A549 (cell line): Measurements from ENCODE around the gene SH3PXD2A. TPM values are rescaled to one million over a fixed set of nuclear protein-coding genes. Genes with fewer than 3 reads are reported as not detected.
"Not testable (repeated sequence)": the region's sequence is repeated elsewhere in the genome, so short reads cannot be mapped to it uniquely, and the experiment has no call there.

Experiments
- ATAC-seq, 2 experiments: fragments of 200-7000 bp in 1 of 2; fragments of >200 bp in 1 of 2; cut with Nextera tagmentation in 1 of 2; cut with Tn5 transposase in 1 of 2; 3 replicates each; pipeline versions ENCODE4 v1.8.0 to v1.9.1; 2018 to 2020; ENCODE audit warnings: mild to moderate bottlenecking in 1 of 2, moderate library complexity in 1 of 2
- CTCF ChIA-PET: fragments of 300-600 bp; sonication (Branson Sonifier 250); formaldehyde crosslinking; extraction: SDS; loops from one replicate; lab custom pipeline; 2021; ENCODE audit warnings: antibody characterized with exemption, inconsistent platforms; lab: Yijun Ruan, JAX
- POLR2A ChIA-PET: fragments of 350-600 bp; formaldehyde crosslinking; extraction: SDS; loops from one replicate; lab custom pipeline; 2021; ENCODE audit warnings: antibody characterized with exemption, inconsistent platforms; lab: Yijun Ruan, JAX
- DNase-seq, 2 experiments: peaks; one replicate each; pipeline versions ENCODE4 v3.0.0 to v3.0.0-alpha.2; 2011 to 2016; ENCODE audit warnings: low read depth in 1 of 2, low spot score in 1 of 2
- FAIRE-seq: peaks from 2 replicates; lab custom pipeline; 2011; peaks lifted over from hg19 to GRCh38; lab: Jason Lieb, UNC
- H3K27ac ChIP-seq, 2 experiments: fragments of >200 bp; sonication (Bioruptor Twin); formaldehyde crosslinking; 3 replicates each; pipeline ENCODE4 v1.5.1; 2016 to 2017
- H3K4me1 ChIP-seq: fragments of >200 bp; sonication (Bioruptor Twin); formaldehyde crosslinking; 3 replicates; pipeline ENCODE4 v1.6.1; 2016
- H3K4me2 ChIP-seq: fragments of >200 bp; sonication (Bioruptor Twin); formaldehyde crosslinking; 3 replicates; pipeline ENCODE4 v1.6.1; 2016
- H3K4me3 ChIP-seq: fragments of >200 bp; sonication (Bioruptor Twin); formaldehyde crosslinking; 3 replicates; pipeline ENCODE4 v1.5.1; 2016
- H3K9me3 ChIP-seq: fragments of >200 bp; sonication (Bioruptor Twin); formaldehyde crosslinking; 3 replicates; pipeline ENCODE4 v1.6.1; 2016
- BHLHE40 ChIP-seq: IDR thresholded peaks from 2 replicates; pipeline ENCODE4 v1.6.1; 2012; ENCODE audit warnings: low read depth, low read length, inconsistent platforms
- EHMT2 ChIP-seq: fragments of 200-600 bp; sonication (generic); IDR thresholded peaks from 2 replicates; pipeline ENCODE4 v1.6.1; 2016; ENCODE audit warnings: antibody characterized with exemption, low read depth, mild to moderate bottlenecking, moderate library complexity
- ESRRA ChIP-seq: fragments of 150-350 bp; IDR thresholded peaks from 2 replicates; pipeline ENCODE4 v1.6.1; 2014; ENCODE audit warnings: mild to moderate bottlenecking, low read length, borderline replicate concordance
- FOSB ChIP-seq: fragments of 250-450 bp; sonication (Bioruptor Pico); IDR thresholded peaks from 2 replicates; pipeline ENCODE4 v1.5.0; 2020; ENCODE audit warnings: mild to moderate bottlenecking, moderate library complexity
- FOSL2 ChIP-seq, 2 experiments: fragments of 450-650 bp in 1 of 2; fragments of >200 bp in 1 of 2; sonication (Bioruptor Twin) in 1 of 2; formaldehyde crosslinking; IDR thresholded peaks; 2 replicates each; pipeline versions ENCODE4 v1.5.0 to v1.6.1; 2016 to 2020; ENCODE audit warnings: mild to moderate bottlenecking in 1 of 2, moderate library complexity in 1 of 2
- GATA3 ChIP-seq: IDR thresholded peaks from 2 replicates; pipeline ENCODE4 v1.6.1; 2012; ENCODE audit warnings: borderline replicate concordance
- HDAC2 ChIP-seq: fragments of 200-600 bp; sonication (generic); IDR thresholded peaks from 2 replicates; pipeline ENCODE4 v1.6.1; 2016
- HOXB5 ChIP-seq: fragments of 250-450 bp; sonication (Bioruptor Pico); IDR thresholded peaks from 2 replicates; pipeline ENCODE4 v1.5.0; 2020; ENCODE audit warnings: mild to moderate bottlenecking, moderate library complexity
- JUNB ChIP-seq: fragments of >200 bp; sonication (Bioruptor Twin); formaldehyde crosslinking; IDR thresholded peaks from 2 replicates; pipeline ENCODE4 v1.6.1; 2016
- KDM5A ChIP-seq: fragments of 200-600 bp; sonication (generic); IDR thresholded peaks from 2 replicates; pipeline ENCODE4 v1.6.1; 2016; ENCODE audit warnings: antibody characterized with exemption, mild to moderate bottlenecking
- MAZ ChIP-seq: fragments of 150-350 bp; IDR thresholded peaks from 2 replicates; pipeline ENCODE4 v1.6.1; 2014; ENCODE audit warnings: antibody characterized with exemption, low read depth, low read length, borderline replicate concordance
- NFE2L2 ChIP-seq: fragments of 150-350 bp; conservative IDR thresholded peaks from 2 replicates; pipeline ENCODE4 v1.6.1; 2014; ENCODE audit warnings: low read length
- NR3C1 ChIP-seq: fragments of >200 bp; sonication (Bioruptor Twin); formaldehyde crosslinking; IDR thresholded peaks from 3 replicates; pipeline ENCODE4 v1.6.1; 2017
- PHF8 ChIP-seq: fragments of 200-600 bp; sonication (generic); IDR thresholded peaks from 2 replicates; pipeline ENCODE4 v1.6.1; 2016; ENCODE audit warnings: low read depth, mild to moderate bottlenecking, antibody characterized with exemption, moderate library complexity, borderline replicate concordance
- RCOR1 ChIP-seq: fragments of 150-350 bp; IDR thresholded peaks from 2 replicates; pipeline ENCODE4 v1.6.1; 2014; ENCODE audit warnings: antibody characterized with exemption, low read length, low read depth
- RNF2 ChIP-seq: fragments of 200-600 bp; sonication (generic); IDR thresholded peaks from 2 replicates; pipeline ENCODE4 v1.6.1; 2016; ENCODE audit warnings: low read depth, mild to moderate bottlenecking, antibody characterized with exemption, moderate library complexity, borderline replicate concordance
- SMC3 ChIP-seq: fragments of >200 bp; sonication (Bioruptor Twin); formaldehyde crosslinking; IDR thresholded peaks from 3 replicates; pipeline ENCODE4 v1.6.1; 2018; ENCODE audit warnings: inconsistent platforms
- SREBF2 ChIP-seq: fragments of 450-650 bp; IDR thresholded peaks from 2 replicates; pipeline ENCODE4 v1.6.1; 2014; ENCODE audit warnings: mild to moderate bottlenecking, moderate library complexity
- TFCP2L1 ChIP-seq: fragments of 250-450 bp; sonication (Bioruptor Pico); IDR thresholded peaks from 2 replicates; pipeline ENCODE4 v1.5.0; 2021; ENCODE audit warnings: mild to moderate bottlenecking
- TP53 ChIP-seq: fragments of 250-450 bp; sonication (Bioruptor Pico); IDR thresholded peaks from 2 replicates; pipeline ENCODE4 v1.5.0; 2021; ENCODE audit warnings: mild to moderate bottlenecking, moderate library complexity
- WGBS: methylation state at CpG from one replicate; pipeline ENCODE4 v1.1.6; 2017; ENCODE audit errors: missing lambda C conversion rate; 5-methylcytosine and 5-hydroxymethylcytosine counted together
- polyA plus RNA-seq, 4 experiments: library from polyadenylated mRNA; depleted of rRNA in 3 of 4; stranded (reverse); fragments of >200 nt; fragmentation: RNase III in 1 of 4; extraction: RNeasy Plus Mini Kit Qiagen cat#74134 plus additional on column Dnase treatment in 1 of 4; gene quantifications; 2 replicates in 3 of 4; 3 replicates in 1 of 4; pipeline ENCODE4 v1.2.3, GENCODE V29; 2011 to 2017
- TF ChIP-seq, protein P1 (sequence below): IDR thresholded peaks from 2 replicates; pipeline ENCODE4 v1.6.1; 2012
- TF ChIP-seq, protein P2 (sequence below): fragments of 450-650 bp; IDR thresholded peaks from 2 replicates; pipeline ENCODE4 v1.6.1; 2014; ENCODE audit warnings: antibody characterized with exemption
- TF ChIP-seq, protein P3 (sequence below): fragments of 250-450 bp; sonication (Bioruptor Pico); IDR thresholded peaks from 2 replicates; pipeline ENCODE4 v1.5.0; 2020; ENCODE audit warnings: low read depth, mild to moderate bottlenecking, moderate library complexity
- TF ChIP-seq, protein P4 (sequence below): fragments of 250-450 bp; sonication (Bioruptor Pico); IDR thresholded peaks from 2 replicates; pipeline ENCODE4 v1.5.0; 2021; ENCODE audit warnings: mild to moderate bottlenecking, moderate library complexity, borderline replicate concordance

SH3PXD2A gene
- polyA plus RNA-seq, 2 of the 4 experiments (the other 2 are of a cell fraction), result 2.4 to 3.9 TPM

DNA sequence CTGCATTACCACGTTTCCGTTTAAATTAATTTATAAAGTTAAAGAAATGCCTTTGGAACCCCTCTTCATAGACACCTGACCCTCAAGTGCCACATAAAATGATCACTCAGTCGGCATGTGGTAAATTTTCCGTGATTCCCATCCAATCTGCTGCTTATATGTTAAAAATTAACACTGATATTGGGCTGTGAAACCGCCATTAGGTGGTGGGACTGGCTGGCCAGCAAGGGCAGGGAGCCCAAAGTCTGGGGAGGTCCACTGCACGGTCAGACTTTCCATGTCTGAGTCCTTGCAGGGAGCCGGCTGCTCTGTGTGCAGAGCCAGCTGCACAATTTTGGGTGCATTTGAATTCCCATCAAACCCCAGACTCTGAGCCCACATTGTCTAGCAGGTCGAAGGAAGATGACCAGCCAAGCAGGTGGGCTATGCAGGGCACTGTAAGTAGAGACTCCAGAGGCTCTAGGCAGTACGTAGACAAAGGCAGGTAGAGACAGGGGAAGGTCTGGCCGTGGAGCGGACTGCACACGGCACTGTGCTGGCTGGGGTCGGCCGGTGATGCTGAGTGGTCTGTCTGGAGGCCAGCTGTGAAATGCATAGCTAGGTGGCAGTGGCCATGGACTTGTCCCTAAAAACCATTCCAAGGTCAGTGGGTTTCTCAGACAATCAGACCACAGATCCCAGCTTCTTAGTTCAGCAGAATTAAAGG is 122.9 kb downstream of the SH3PXD2A start (continued):
- TF ChIP-seq KDM5A (no peak), JUNB (no peak)
- TF ChIP-seq, all 56 proteins: peak for 0

DNA sequence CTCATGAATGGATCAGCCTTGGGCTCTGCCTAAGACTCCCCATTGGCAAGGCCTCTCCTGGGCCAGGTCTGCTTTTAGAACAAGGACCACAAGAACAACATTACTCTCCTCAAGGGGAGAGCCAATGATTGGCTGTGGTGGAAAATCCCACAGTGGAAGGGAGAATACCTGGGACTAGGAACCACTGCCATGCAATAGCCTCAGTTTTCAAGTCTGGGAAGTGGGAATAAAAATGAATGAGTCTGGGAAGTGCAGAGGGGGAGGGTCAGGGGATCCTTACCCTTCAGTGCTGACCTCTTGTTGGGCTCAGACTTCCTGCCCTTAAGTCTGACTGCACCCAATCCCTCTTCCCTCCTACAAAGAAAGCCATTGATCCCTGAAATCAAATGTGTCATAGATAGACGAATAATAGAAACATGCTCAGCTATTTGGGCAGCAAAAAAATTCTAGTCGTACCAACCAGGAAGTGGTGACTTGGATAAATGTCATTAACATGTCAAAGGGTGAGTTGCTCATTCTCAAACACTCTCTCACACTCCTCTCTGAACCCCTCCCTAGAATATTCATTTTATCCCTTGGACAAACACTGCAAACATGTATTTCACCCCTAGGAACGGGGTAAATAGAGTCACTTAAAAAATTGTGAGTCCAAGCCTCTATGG is 123.6 kb downstream of the SH3PXD2A start:
- ChIA-PET POLR2A (no interaction called here), CTCF (no interaction called here)
- Histone ChIP-seq H3K4me1 (peaks cover 14% of the 10 kb centered on the region), H3K4me2 (no peak overlapping the region), H3K27ac (no peak overlapping the region; a peak in 1 of 6 replicates), H3K9me3 (no peaks in the 10 kb centered on the region), H3K4me3 (no peak overlapping the region)
- FAIRE-seq, result no peak
- 52% methylated on average over 3 of the region's 3 CpGs for WGBS
- TF ChIP-seq RCOR1 (no peak), NFE2L2 (no peak), SREBF2 (no peak), EHMT2 (no peak), SMC3 (no peak)
- TF ChIP-seq, protein P1, sequence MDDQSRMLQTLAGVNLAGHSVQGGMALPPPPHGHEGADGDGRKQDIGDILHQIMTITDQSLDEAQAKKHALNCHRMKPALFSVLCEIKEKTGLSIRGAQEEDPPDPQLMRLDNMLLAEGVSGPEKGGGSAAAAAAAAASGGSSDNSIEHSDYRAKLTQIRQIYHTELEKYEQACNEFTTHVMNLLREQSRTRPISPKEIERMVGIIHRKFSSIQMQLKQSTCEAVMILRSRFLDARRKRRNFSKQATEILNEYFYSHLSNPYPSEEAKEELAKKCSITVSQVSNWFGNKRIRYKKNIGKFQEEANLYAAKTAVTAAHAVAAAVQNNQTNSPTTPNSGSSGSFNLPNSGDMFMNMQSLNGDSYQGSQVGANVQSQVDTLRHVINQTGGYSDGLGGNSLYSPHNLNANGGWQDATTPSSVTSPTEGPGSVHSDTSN, result no peak
- no peak for DNase-seq
- ATAC-seq, result no peak

DNA sequence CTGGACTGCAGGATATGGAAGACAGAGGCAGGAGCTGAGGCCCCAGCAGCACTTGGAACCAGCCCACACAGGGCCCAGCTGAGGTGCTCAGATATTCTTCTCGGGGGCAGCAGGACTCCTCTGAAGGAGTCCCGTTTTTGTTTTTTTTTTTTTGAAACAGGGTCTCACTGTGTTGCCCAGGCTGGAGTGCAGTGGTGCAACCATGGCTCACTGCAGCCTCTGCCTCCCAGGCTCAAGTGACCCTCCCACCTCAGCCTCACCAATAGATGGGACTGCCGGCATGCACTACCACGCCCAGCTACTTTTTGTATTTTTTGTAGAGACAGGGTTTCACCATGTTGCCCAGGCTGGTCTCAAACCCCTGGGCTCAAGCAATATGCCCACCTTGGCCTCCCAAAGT is 124.3 kb downstream of the SH3PXD2A start:
- ATAC-seq, DNase-seq, POLR2A ChIA-PET, H3K4me2 ChIP-seq, H3K4me3 ChIP-seq, H3K27ac ChIP-seq, H3K9me3 ChIP-seq, FAIRE-seq: not testable (repeated sequence)
- H3K4me1 ChIP-seq, result peaks cover 14% of the 10 kb centered on the region
- CTCF ChIA-PET, result interaction anchor here (1.0 to 2.6 kb wide), 5 partner anchors 10 to 154 kb away, joined by 3 to 18 read pairs (median 5); no protein-coding TSS in a partner anchor
- WGBS, result 96% methylated on average over 4 of the region's 4 CpGs

DNA sequence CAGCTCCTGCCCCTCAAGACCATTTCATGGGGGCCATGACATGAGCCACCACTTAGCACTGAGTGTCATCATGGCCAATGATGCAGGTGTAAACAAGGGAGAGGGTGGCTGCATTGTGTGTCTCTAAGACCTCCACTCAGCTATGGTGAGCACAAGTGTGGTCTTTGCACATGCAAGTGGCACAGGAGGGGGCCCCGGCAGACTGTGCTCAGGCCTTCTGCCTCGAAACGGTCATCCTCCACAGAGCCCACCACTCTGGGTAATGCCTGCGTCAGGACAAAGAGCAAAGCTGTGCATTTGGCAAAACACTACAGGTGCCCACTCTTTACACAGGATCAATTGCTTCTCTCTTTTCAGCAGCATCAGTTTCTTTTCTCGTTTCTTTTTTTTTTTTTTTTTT is 125.5 kb downstream of the SH3PXD2A start:
- H3K27ac ChIP-seq, result no peak overlapping the region
- H3K9me3 ChIP-seq, result no peaks in the 10 kb centered on the region
- DNase-seq, result no peak
- TF ChIP-seq GATA3 (no peak), RNF2 (no peak), ESRRA (no peak), PHF8 (no peak), FOSB (no peak), TP53 (CRISPR knock-in tag) (no peak), FOSL2 (IDR thresholded peaks at IDR 0.05) (no peak), FOSL2 (CRISPR knock-in tag; IDR thresholded peaks at IDR 0.05) (no peak), HOXB5 (CRISPR knock-in tag) (no peak), HDAC2 (no peak), BHLHE40 (no peak), MAZ (no peak), NR3C1 (no peak), TFCP2L1 (CRISPR knock-in tag) (no peak)
- TF ChIP-seq, protein P2, sequence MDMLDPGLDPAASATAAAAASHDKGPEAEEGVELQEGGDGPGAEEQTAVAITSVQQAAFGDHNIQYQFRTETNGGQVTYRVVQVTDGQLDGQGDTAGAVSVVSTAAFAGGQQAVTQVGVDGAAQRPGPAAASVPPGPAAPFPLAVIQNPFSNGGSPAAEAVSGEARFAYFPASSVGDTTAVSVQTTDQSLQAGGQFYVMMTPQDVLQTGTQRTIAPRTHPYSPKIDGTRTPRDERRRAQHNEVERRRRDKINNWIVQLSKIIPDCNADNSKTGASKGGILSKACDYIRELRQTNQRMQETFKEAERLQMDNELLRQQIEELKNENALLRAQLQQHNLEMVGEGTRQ, result no peak
- TF ChIP-seq, protein P3, sequence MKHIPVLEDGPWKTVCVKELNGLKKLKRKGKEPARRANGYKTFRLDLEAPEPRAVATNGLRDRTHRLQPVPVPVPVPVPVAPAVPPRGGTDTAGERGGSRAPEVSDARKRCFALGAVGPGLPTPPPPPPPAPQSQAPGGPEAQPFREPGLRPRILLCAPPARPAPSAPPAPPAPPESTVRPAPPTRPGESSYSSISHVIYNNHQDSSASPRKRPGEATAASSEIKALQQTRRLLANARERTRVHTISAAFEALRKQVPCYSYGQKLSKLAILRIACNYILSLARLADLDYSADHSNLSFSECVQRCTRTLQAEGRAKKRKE, result no peak
- TF ChIP-seq, protein P4, sequence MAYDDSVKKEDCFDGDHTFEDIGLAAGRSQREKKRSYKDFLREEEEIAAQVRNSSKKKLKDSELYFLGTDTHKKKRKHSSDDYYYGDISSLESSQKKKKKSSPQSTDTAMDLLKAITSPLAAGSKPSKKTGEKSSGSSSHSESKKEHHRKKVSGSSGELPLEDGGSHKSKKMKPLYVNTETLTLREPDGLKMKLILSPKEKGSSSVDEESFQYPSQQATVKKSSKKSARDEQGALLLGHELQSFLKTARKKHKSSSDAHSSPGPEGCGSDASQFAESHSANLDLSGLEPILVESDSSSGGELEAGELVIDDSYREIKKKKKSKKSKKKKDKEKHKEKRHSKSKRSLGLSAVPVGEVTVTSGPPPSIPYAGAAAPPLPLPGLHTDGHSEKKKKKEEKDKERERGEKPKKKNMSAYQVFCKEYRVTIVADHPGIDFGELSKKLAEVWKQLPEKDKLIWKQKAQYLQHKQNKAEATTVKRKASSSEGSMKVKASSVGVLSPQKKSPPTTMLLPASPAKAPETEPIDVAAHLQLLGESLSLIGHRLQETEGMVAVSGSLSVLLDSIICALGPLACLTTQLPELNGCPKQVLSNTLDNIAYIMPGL (CRISPR knock-in tag), result no peak
- CTCF ChIA-PET, result interaction anchor here (0.6 to 2.6 kb wide), 8 partner anchors 9 to 155 kb away, joined by 3 to 18 read pairs (median 4); partner anchors contain the start of gene SH3PXD2A
- POLR2A ChIA-PET, result no interaction called here
- peaks cover 14% of the 10 kb centered on the region for H3K4me1 ChIP-seq
- H3K4me2 ChIP-seq, result no peak overlapping the region
- no peak for ATAC-seq
- no peak for FAIRE-seq
- H3K4me3 ChIP-seq, result no peak overlapping the region
- WGBS, result 90% methylated on average over 5 of the region's 5 CpGs
